A549 (cell line): ENCODE measurements around the gene TGIF2. TPM values are rescaled to one million over a fixed set of nuclear protein-coding genes. Genes with fewer than 3 reads are reported as not detected.
A peak's percentile ranks its signal among the peaks of the same experiment; 100 is the strongest.

Experiments
- ATAC-seq, 2 experiments: fragments of 200-7000 bp in 1 of 2; fragments of >200 bp in 1 of 2; cut with Nextera tagmentation in 1 of 2; cut with Tn5 transposase in 1 of 2; 3 replicates each; pipeline versions ENCODE4 v1.8.0 to v1.9.1; 2018 to 2020; ENCODE audit warnings: mild to moderate bottlenecking in 1 of 2, moderate library complexity in 1 of 2
- CTCF ChIA-PET: fragments of 300-600 bp; sonication (Branson Sonifier 250); formaldehyde crosslinking; extraction: SDS; loops from one replicate; lab custom pipeline; 2021; ENCODE audit warnings: antibody characterized with exemption, inconsistent platforms; lab: Yijun Ruan, JAX
- POLR2A ChIA-PET: fragments of 350-600 bp; formaldehyde crosslinking; extraction: SDS; loops from one replicate; lab custom pipeline; 2021; ENCODE audit warnings: antibody characterized with exemption, inconsistent platforms; lab: Yijun Ruan, JAX
- DNase-seq, 2 experiments: peaks; one replicate each; pipeline versions ENCODE4 v3.0.0 to v3.0.0-alpha.2; 2011 to 2016; ENCODE audit warnings: low read depth in 1 of 2, low spot score in 1 of 2
- FAIRE-seq: peaks from 2 replicates; lab custom pipeline; 2011; peaks lifted over from hg19 to GRCh38; lab: Jason Lieb, UNC
- H3K27ac ChIP-seq, 2 experiments: fragments of >200 bp; sonication (Bioruptor Twin); formaldehyde crosslinking; 3 replicates each; pipeline ENCODE4 v1.5.1; 2016 to 2017
- H3K4me1 ChIP-seq: fragments of >200 bp; sonication (Bioruptor Twin); formaldehyde crosslinking; 3 replicates; pipeline ENCODE4 v1.6.1; 2016
- H3K4me2 ChIP-seq: fragments of >200 bp; sonication (Bioruptor Twin); formaldehyde crosslinking; 3 replicates; pipeline ENCODE4 v1.6.1; 2016
- H3K4me3 ChIP-seq: fragments of >200 bp; sonication (Bioruptor Twin); formaldehyde crosslinking; 3 replicates; pipeline ENCODE4 v1.5.1; 2016
- H3K9me3 ChIP-seq: fragments of >200 bp; sonication (Bioruptor Twin); formaldehyde crosslinking; 3 replicates; pipeline ENCODE4 v1.6.1; 2016
- CBX8 ChIP-seq: fragments of 200-600 bp; sonication (generic); IDR thresholded peaks from 2 replicates; pipeline ENCODE4 v1.6.1; 2016
- CEBPB ChIP-seq, 2 experiments: fragments of >200 bp in 1 of 2; sonication (Bioruptor Twin) in 1 of 2; formaldehyde crosslinking in 1 of 2; IDR thresholded peaks; 2 replicates each; pipeline ENCODE4 v1.6.1; 2012 to 2016
- CHD4 ChIP-seq: fragments of 200-600 bp; sonication (generic); IDR thresholded peaks from 2 replicates; pipeline ENCODE4 v1.6.1; 2016; ENCODE audit warnings: antibody characterized with exemption, mild to moderate bottlenecking, borderline replicate concordance
- EHF ChIP-seq: fragments of 250-450 bp; sonication (Bioruptor Pico); IDR thresholded peaks from 2 replicates; pipeline ENCODE4 v1.5.0; 2020; ENCODE audit warnings: mild to moderate bottlenecking
- EHMT2 ChIP-seq: fragments of 200-600 bp; sonication (generic); IDR thresholded peaks from 2 replicates; pipeline ENCODE4 v1.6.1; 2016; ENCODE audit warnings: antibody characterized with exemption, low read depth, mild to moderate bottlenecking, moderate library complexity
- FOSB ChIP-seq: fragments of 250-450 bp; sonication (Bioruptor Pico); IDR thresholded peaks from 2 replicates; pipeline ENCODE4 v1.5.0; 2020; ENCODE audit warnings: mild to moderate bottlenecking, moderate library complexity
- GATA3 ChIP-seq: IDR thresholded peaks from 2 replicates; pipeline ENCODE4 v1.6.1; 2012; ENCODE audit warnings: borderline replicate concordance
- HDAC2 ChIP-seq: fragments of 200-600 bp; sonication (generic); IDR thresholded peaks from 2 replicates; pipeline ENCODE4 v1.6.1; 2016
- HEYL ChIP-seq: fragments of 250-450 bp; sonication (Bioruptor Pico); IDR thresholded peaks from 2 replicates; pipeline ENCODE4 v1.8.0; 2021; ENCODE audit warnings: mild to moderate bottlenecking, moderate library complexity
- JUNB ChIP-seq: fragments of >200 bp; sonication (Bioruptor Twin); formaldehyde crosslinking; IDR thresholded peaks from 2 replicates; pipeline ENCODE4 v1.6.1; 2016
- KDM5A ChIP-seq: fragments of 200-600 bp; sonication (generic); IDR thresholded peaks from 2 replicates; pipeline ENCODE4 v1.6.1; 2016; ENCODE audit warnings: antibody characterized with exemption, mild to moderate bottlenecking
- NPAS2 ChIP-seq: fragments of 250-450 bp; sonication (Bioruptor Pico); IDR thresholded peaks from 2 replicates; pipeline ENCODE4 v1.8.0; 2022; ENCODE audit warnings: mild to moderate bottlenecking, moderate library complexity, borderline replicate concordance
- NR3C1 ChIP-seq: fragments of >200 bp; sonication (Bioruptor Twin); formaldehyde crosslinking; IDR thresholded peaks from 3 replicates; pipeline ENCODE4 v1.6.1; 2017
- RAD21 ChIP-seq, 2 experiments: fragments of >200 bp in 1 of 2; sonication (Bioruptor Twin) in 1 of 2; formaldehyde crosslinking in 1 of 2; IDR thresholded peaks in 1 of 2; conservative IDR thresholded peaks in 1 of 2; 2 replicates in 1 of 2; 3 replicates in 1 of 2; pipeline ENCODE4 v1.6.1; 2012 to 2018; ENCODE audit warnings: inconsistent platforms in 1 of 2
- RCOR1 ChIP-seq: fragments of 150-350 bp; IDR thresholded peaks from 2 replicates; pipeline ENCODE4 v1.6.1; 2014; ENCODE audit warnings: antibody characterized with exemption, low read length, low read depth
- TP53 ChIP-seq: fragments of 250-450 bp; sonication (Bioruptor Pico); IDR thresholded peaks from 2 replicates; pipeline ENCODE4 v1.5.0; 2021; ENCODE audit warnings: mild to moderate bottlenecking, moderate library complexity
- ZC3H11A ChIP-seq: fragments of 450-650 bp; IDR thresholded peaks from 2 replicates; pipeline ENCODE4 v1.6.1; 2014; ENCODE audit warnings: antibody characterized with exemption, mild to moderate bottlenecking
- WGBS: methylation state at CpG from one replicate; pipeline ENCODE4 v1.1.6; 2017; ENCODE audit errors: missing lambda C conversion rate; 5-methylcytosine and 5-hydroxymethylcytosine counted together
- polyA plus RNA-seq, 4 experiments: library from polyadenylated mRNA; depleted of rRNA in 3 of 4; stranded (reverse); fragments of >200 nt; fragmentation: RNase III in 1 of 4; extraction: RNeasy Plus Mini Kit Qiagen cat#74134 plus additional on column Dnase treatment in 1 of 4; gene quantifications; 2 replicates in 3 of 4; 3 replicates in 1 of 4; pipeline ENCODE4 v1.2.3, GENCODE V29; 2011 to 2017
- TF ChIP-seq, protein P1 (sequence below): IDR thresholded peaks from 2 replicates; pipeline ENCODE4 v1.6.1; 2012
- TF ChIP-seq, protein P2 (sequence below): fragments of >200 bp; sonication (Bioruptor Twin); formaldehyde crosslinking; IDR thresholded peaks from 3 replicates; pipeline ENCODE4 v1.5.1; 2016
- TF ChIP-seq, protein P3 (sequence below): fragments of 450-650 bp; IDR thresholded peaks from 2 replicates; pipeline ENCODE4 v1.6.1; 2014; ENCODE audit warnings: antibody characterized with exemption

The TGIF2 gene
- polyA plus RNA-seq, 2 of the 4 experiments (the other 2 are of a cell fraction), result 4.1 to 5.1 TPM

GRCh38 chr20:36587388-36588070, 14.1 kb downstream of the TGIF2 start:
- Histone ChIP-seq H3K4me1 (no peaks in the 10 kb centered on the region), H3K4me3 (no peak overlapping the region), H3K9me3 (no peaks in the 10 kb centered on the region), H3K27ac (no peak overlapping the region), H3K4me2 (no peak overlapping the region)
- CTCF ChIA-PET, result interaction anchor here (0.7 to 9.0 kb wide), 5 partner anchors 10 to 148 kb away, joined by 3 to 54 read pairs (median 3); partner anchors contain the start of gene RAB5IF
- ATAC-seq, result no peak
- no peak for FAIRE-seq
- DNase-seq, result no peak
- POLR2A ChIA-PET, result no interaction called here
- no peak for TF ChIP-seq HDAC2
- no peak for TF ChIP-seq KDM5A
- TF ChIP-seq HEYL (CRISPR knock-in tag), result no peak
- TF ChIP-seq NR3C1, result no peak
- TF ChIP-seq, protein P1, sequence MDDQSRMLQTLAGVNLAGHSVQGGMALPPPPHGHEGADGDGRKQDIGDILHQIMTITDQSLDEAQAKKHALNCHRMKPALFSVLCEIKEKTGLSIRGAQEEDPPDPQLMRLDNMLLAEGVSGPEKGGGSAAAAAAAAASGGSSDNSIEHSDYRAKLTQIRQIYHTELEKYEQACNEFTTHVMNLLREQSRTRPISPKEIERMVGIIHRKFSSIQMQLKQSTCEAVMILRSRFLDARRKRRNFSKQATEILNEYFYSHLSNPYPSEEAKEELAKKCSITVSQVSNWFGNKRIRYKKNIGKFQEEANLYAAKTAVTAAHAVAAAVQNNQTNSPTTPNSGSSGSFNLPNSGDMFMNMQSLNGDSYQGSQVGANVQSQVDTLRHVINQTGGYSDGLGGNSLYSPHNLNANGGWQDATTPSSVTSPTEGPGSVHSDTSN, result no peak
- TF ChIP-seq RCOR1, result no peak
- TF ChIP-seq ZC3H11A, result no peak
- TF ChIP-seq CBX8, result no peak
- 81% methylated on average over 3 of the region's 3 CpGs for WGBS

- 98% methylated on average over 5 of the region's 5 CpGs for WGBS
- no peak for TF ChIP-seq GATA3
- ChIA-PET CTCF (interaction anchor here (0.6 to 9.0 kb wide), 3 partner anchors 14 to 172 kb away, joined by 3 to 54 read pairs (median 7); partner anchors contain the start of gene RAB5IF), POLR2A (no interaction called here)
- ATAC-seq (no peak), DNase-seq (no peak), FAIRE-seq (no peak)
- H3K27ac ChIP-seq, result no peak overlapping the region
- H3K4me3 ChIP-seq, result no peak overlapping the region
- H3K4me1 ChIP-seq, result no peaks in the 10 kb centered on the region
- H3K4me2 ChIP-seq, result no peak overlapping the region
- no peaks in the 10 kb centered on the region for H3K9me3 ChIP-seq
These were observed 17.9 kb downstream of the TGIF2 start for GRCh38 chr20:36591281-36591680.

GRCh38 chr20:36591854-36592641, 18.7 kb downstream of the TGIF2 start:
- no peak for TF ChIP-seq CHD4
- TF ChIP-seq, protein P2, sequence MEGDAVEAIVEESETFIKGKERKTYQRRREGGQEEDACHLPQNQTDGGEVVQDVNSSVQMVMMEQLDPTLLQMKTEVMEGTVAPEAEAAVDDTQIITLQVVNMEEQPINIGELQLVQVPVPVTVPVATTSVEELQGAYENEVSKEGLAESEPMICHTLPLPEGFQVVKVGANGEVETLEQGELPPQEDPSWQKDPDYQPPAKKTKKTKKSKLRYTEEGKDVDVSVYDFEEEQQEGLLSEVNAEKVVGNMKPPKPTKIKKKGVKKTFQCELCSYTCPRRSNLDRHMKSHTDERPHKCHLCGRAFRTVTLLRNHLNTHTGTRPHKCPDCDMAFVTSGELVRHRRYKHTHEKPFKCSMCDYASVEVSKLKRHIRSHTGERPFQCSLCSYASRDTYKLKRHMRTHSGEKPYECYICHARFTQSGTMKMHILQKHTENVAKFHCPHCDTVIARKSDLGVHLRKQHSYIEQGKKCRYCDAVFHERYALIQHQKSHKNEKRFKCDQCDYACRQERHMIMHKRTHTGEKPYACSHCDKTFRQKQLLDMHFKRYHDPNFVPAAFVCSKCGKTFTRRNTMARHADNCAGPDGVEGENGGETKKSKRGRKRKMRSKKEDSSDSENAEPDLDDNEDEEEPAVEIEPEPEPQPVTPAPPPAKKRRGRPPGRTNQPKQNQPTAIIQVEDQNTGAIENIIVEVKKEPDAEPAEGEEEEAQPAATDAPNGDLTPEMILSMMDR, result peak; percentile 20; the same call in 1 of the 3 replicates
- no peak overlapping the region for H3K4me3 ChIP-seq
- no peak overlapping the region for H3K27ac ChIP-seq
- no peaks in the 10 kb centered on the region for H3K4me1 ChIP-seq
- H3K9me3 ChIP-seq, result no peaks in the 10 kb centered on the region
- no peak overlapping the region for H3K4me2 ChIP-seq
- ChIA-PET CTCF (interaction anchor here (0.6 to 9.0 kb wide), 5 partner anchors 13 to 173 kb away, joined by 3 to 54 read pairs (median 4); partner anchors contain the start of gene RAB5IF), POLR2A (no interaction called here)
- DNase-seq (no peak), ATAC-seq (no peak), FAIRE-seq (no peak)
- 93% methylated on average over 9 of the region's 9 CpGs for WGBS

GRCh38 chr20:36593347-36593929, 20.0 kb downstream of the TGIF2 start:
- no peaks in the 10 kb centered on the region for H3K4me1 ChIP-seq
- FAIRE-seq (no peak), ATAC-seq (no peak), DNase-seq (no peak)
- H3K9me3 ChIP-seq, result no peaks in the 10 kb centered on the region
- WGBS, result 89% methylated on average over 5 of the region's 5 CpGs
- TF ChIP-seq FOSB (CRISPR knock-in tag) (no peak), TP53 (CRISPR knock-in tag) (no peak), RAD21 (conservative IDR thresholded peaks at IDR 0.05 in 1 of 2, IDR thresholded peaks at IDR 0.05 in 1 of 2) (no peak), NPAS2 (CRISPR knock-in tag) (no peak), EHF (CRISPR knock-in tag) (no peak), CEBPB (IDR thresholded peaks at IDR 0.05) (no peak), EHMT2 (no peak), JUNB (no peak)
- TF ChIP-seq, protein P3, sequence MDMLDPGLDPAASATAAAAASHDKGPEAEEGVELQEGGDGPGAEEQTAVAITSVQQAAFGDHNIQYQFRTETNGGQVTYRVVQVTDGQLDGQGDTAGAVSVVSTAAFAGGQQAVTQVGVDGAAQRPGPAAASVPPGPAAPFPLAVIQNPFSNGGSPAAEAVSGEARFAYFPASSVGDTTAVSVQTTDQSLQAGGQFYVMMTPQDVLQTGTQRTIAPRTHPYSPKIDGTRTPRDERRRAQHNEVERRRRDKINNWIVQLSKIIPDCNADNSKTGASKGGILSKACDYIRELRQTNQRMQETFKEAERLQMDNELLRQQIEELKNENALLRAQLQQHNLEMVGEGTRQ, result no peak
- H3K27ac ChIP-seq, result no peak overlapping the region
- ChIA-PET CTCF (interaction anchor here (0.9 to 3.4 kb wide), 3 partner anchors 12 to 21 kb away, joined by 3 to 37 read pairs (median 5); partner anchors contain the start of gene RAB5IF), POLR2A (no interaction called here)
- H3K4me2 ChIP-seq, result no peak overlapping the region
- no peak overlapping the region for H3K4me3 ChIP-seq
